Measurements from ENCODE around the gene SP4.

GRCh38 chr7:21448974-21449373 is 21.1 kb downstream of the SP4 start:
- TF ChIP-seq CTCF (IDR thresholded peaks at IDR 0.05) (no peak), EP300 (IDR thresholded peaks at IDR 0.05; ENCODE audit: low read depth) (no peak), POLR2A (IDR thresholded peaks at IDR 0.05) (no peak)

Data from transverse colon (tissue), 3 donors.